ENCODE data around the gene PRRC1.

- TF ChIP-seq JUND (IDR thresholded peaks at IDR 0.05) (no peak), YY1 (IDR thresholded peaks at IDR 0.05) (no peak), RAD21 (IDR thresholded peaks at IDR 0.05) (no peak), RXRA (IDR thresholded peaks at IDR 0.05) (no peak), MAX (IDR thresholded peaks at IDR 0.05) (no peak), REST (IDR thresholded peaks at IDR 0.05) (no peak), CTCF (IDR thresholded peaks at IDR 0.05; ENCODE audit: low read depth, low read length, missing input control) (no peak), TAF1 (conservative IDR thresholded peaks at IDR 0.05) (no peak)
These were observed 4.0 kb upstream of the PRRC1 start for GRCh38 chr5:127513408-127513970.

Measured in liver (tissue), 3 donors.